Karpas-422 (cell line): Measurements from ENCODE around the gene DPP10. TPM values are rescaled to one million over a fixed set of nuclear protein-coding genes. Genes with fewer than 3 reads are reported as not detected.

ENCODE experiments used
- DNase-seq: peaks from one replicate; pipeline ENCODE4 v3.0.0-alpha.2; 2015
- H2AFZ ChIP-seq: fragments of 200-600 bp; sonication (generic); 2 replicates; pipeline ENCODE4 v1.6.1; 2014; ENCODE audit warnings: antibody characterized with exemption, low read length, mixed read lengths
- H3K27ac ChIP-seq: fragments of 200-600 bp; sonication (generic); 2 replicates; pipeline ENCODE4 v1.5.1; 2014; ENCODE audit warnings: mild to moderate bottlenecking, low read length, moderate library complexity
- H3K27me3 ChIP-seq: fragments of 200-600 bp; sonication (generic); 2 replicates; pipeline ENCODE4 v1.6.1; 2014; ENCODE audit warnings: low read length, mixed read lengths
- H3K36me3 ChIP-seq: fragments of 200-600 bp; sonication (generic); 2 replicates; pipeline ENCODE4 v1.6.1; 2014; ENCODE audit warnings: low read length, mixed read lengths; ENCODE audit not compliant: insufficient read depth
- H3K4me1 ChIP-seq: fragments of 200-600 bp; sonication (generic); 2 replicates; pipeline ENCODE4 v1.6.1; 2014; ENCODE audit warnings: mild to moderate bottlenecking, low read length, mixed read lengths
- H3K4me2 ChIP-seq: fragments of 200-600 bp; sonication (generic); 2 replicates; pipeline ENCODE4 v1.6.1; 2014; ENCODE audit warnings: low read length, low read depth, mild to moderate bottlenecking; ENCODE audit not compliant: poor library complexity, severe bottlenecking
- H3K4me3 ChIP-seq: fragments of 200-600 bp; sonication (generic); 2 replicates; pipeline ENCODE4 v1.5.1; 2014; ENCODE audit warnings: mild to moderate bottlenecking, antibody characterized with exemption, low read length, mixed read lengths
- H3K79me2 ChIP-seq: fragments of 200-600 bp; sonication (generic); 2 replicates; pipeline ENCODE4 v1.6.1; 2014; ENCODE audit warnings: mild to moderate bottlenecking, low read length, mixed read lengths
- H3K9ac ChIP-seq: fragments of 200-600 bp; sonication (generic); 2 replicates; pipeline ENCODE4 v1.6.0; 2014; ENCODE audit warnings: low read length
- H3K9me2 ChIP-seq: fragments of 200-600 bp; sonication (generic), shearing (Covaris generic); replicated peaks from 2 replicates; pipeline ENCODE4 v1.6.0; 2014; ENCODE audit warnings: mild to moderate bottlenecking, low read length, moderate library complexity; ENCODE audit not compliant: insufficient read depth
- H3K9me3 ChIP-seq: fragments of 300-700, 200-600 bp; sonication (generic); 2 replicates; pipeline ENCODE4 v1.6.1; 2014; ENCODE audit warnings: low read length, mixed read lengths
- H4K20me1 ChIP-seq: fragments of 200-600 bp; sonication (generic); 2 replicates; pipeline ENCODE4 v1.6.1; 2014; ENCODE audit warnings: mild to moderate bottlenecking, antibody characterized with exemption, low read length, low read depth; ENCODE audit not compliant: insufficient read depth
- total RNA-seq: library from RNA; depleted of rRNA; stranded (reverse); fragments of >200 nt; shearing (Covaris generic); gene quantifications from 2 replicates; pipeline ENCODE4 v1.2.3, GENCODE V29; 2014; ENCODE audit warnings: low replicate concordance

DPP10 gene
- total RNA-seq, 1 experiment from 2014 or later, result not detected

GRCh38 chr2:114569166-114569565 is 126.7 kb downstream of the DPP10 start:
- H3K9me3 ChIP-seq, result no peaks in the 10 kb centered on the region
- H3K4me1 ChIP-seq, result peaks cover 6% of the 10 kb centered on the region
- H3K27me3 ChIP-seq, result no peaks in the 10 kb centered on the region
- no peaks in the 10 kb centered on the region for H3K79me2 ChIP-seq
- H3K27ac ChIP-seq, result no peak overlapping the region
- DNase-seq, result no peak
- no peak overlapping the region for H3K9ac ChIP-seq
- no peak overlapping the region for H2AFZ ChIP-seq
- H3K9me2 ChIP-seq, result no peaks in the 10 kb centered on the region
- no peak overlapping the region for H3K4me2 ChIP-seq
- H4K20me1 ChIP-seq, result no peaks in the 10 kb centered on the region
- no peak overlapping the region for H3K4me3 ChIP-seq
- H3K36me3 ChIP-seq, result no peaks in the 10 kb centered on the region

- H3K9me2 ChIP-seq, result no peaks in the 10 kb centered on the region
- no peaks in the 10 kb centered on the region for H3K27me3 ChIP-seq
- no peaks in the 10 kb centered on the region for H3K4me1 ChIP-seq
- H3K27ac ChIP-seq, result no peak overlapping the region
- H4K20me1 ChIP-seq, result no peaks in the 10 kb centered on the region
- H2AFZ ChIP-seq, result no peak overlapping the region
- DNase-seq, result no peak
- H3K9ac ChIP-seq, result no peak overlapping the region
- H3K9me3 ChIP-seq, result no peaks in the 10 kb centered on the region
- no peak overlapping the region for H3K4me3 ChIP-seq
- H3K4me2 ChIP-seq, result no peak overlapping the region
- H3K79me2 ChIP-seq, result no peaks in the 10 kb centered on the region
- H3K36me3 ChIP-seq, result no peaks in the 10 kb centered on the region
Observed at GRCh38 chr2:114577657-114578056, 135.2 kb downstream of the DPP10 start.

- Histone ChIP-seq H3K4me1 (no peaks in the 10 kb centered on the region), H3K9ac (no peak overlapping the region), H3K27ac (no peak overlapping the region), H3K4me2 (no peak overlapping the region), H3K79me2 (no peaks in the 10 kb centered on the region), H3K27me3 (no peaks in the 10 kb centered on the region), H3K36me3 (no peaks in the 10 kb centered on the region), H3K9me2 (no peaks in the 10 kb centered on the region), H3K9me3 (no peaks in the 10 kb centered on the region), H4K20me1 (no peaks in the 10 kb centered on the region), H3K4me3 (no peak overlapping the region), H2AFZ (no peak overlapping the region)
- DNase-seq, result no peak
Observed at GRCh38 chr2:114579542-114579941, 137.1 kb downstream of the DPP10 start.

- no peaks in the 10 kb centered on the region for H4K20me1 ChIP-seq
- no peak overlapping the region for H3K4me3 ChIP-seq
- no peaks in the 10 kb centered on the region for H3K36me3 ChIP-seq
- no peaks in the 10 kb centered on the region for H3K27me3 ChIP-seq
- DNase-seq, result no peak
- H3K4me1 ChIP-seq, result no peaks in the 10 kb centered on the region
- no peaks in the 10 kb centered on the region for H3K9me2 ChIP-seq
- H3K9me3 ChIP-seq, result no peaks in the 10 kb centered on the region
- H3K4me2 ChIP-seq, result no peak overlapping the region
- no peak overlapping the region for H2AFZ ChIP-seq
- H3K79me2 ChIP-seq, result no peaks in the 10 kb centered on the region
- H3K27ac ChIP-seq, result no peak overlapping the region
- no peak overlapping the region for H3K9ac ChIP-seq
Observed at GRCh38 chr2:114580691-114581090, 138.2 kb downstream of the DPP10 start.

GRCh38 chr2:114598329-114598728 is 155.9 kb downstream of the DPP10 start:
- Histone ChIP-seq H3K79me2 (no peaks in the 10 kb centered on the region), H3K4me2 (no peak overlapping the region), H3K9me3 (no peaks in the 10 kb centered on the region), H2AFZ (no peak overlapping the region), H3K27ac (no peak overlapping the region), H3K9ac (no peak overlapping the region), H4K20me1 (no peaks in the 10 kb centered on the region), H3K36me3 (no peaks in the 10 kb centered on the region), H3K4me1 (no peaks in the 10 kb centered on the region), H3K4me3 (no peak overlapping the region), H3K27me3 (no peaks in the 10 kb centered on the region), H3K9me2 (no peaks in the 10 kb centered on the region)
- DNase-seq, result no peak

GRCh38 chr2:114609203-114609602 is 166.8 kb downstream of the DPP10 start:
- no peaks in the 10 kb centered on the region for H3K9me3 ChIP-seq

GRCh38 chr2:114609801-114610200 is 167.4 kb downstream of the DPP10 start:
- Histone ChIP-seq H3K79me2 (no peaks in the 10 kb centered on the region), H3K27me3 (no peaks in the 10 kb centered on the region), H3K36me3 (no peaks in the 10 kb centered on the region), H3K9me2 (no peaks in the 10 kb centered on the region), H3K9ac (no peak overlapping the region), H3K4me1 (no peaks in the 10 kb centered on the region), H3K9me3 (no peaks in the 10 kb centered on the region), H2AFZ (no peak overlapping the region), H3K4me2 (no peak overlapping the region), H4K20me1 (no peaks in the 10 kb centered on the region), H3K27ac (no peak overlapping the region), H3K4me3 (no peak overlapping the region)
- no peak for DNase-seq

More at GRCh38 chr2:114609203-114609602, 166.8 kb downstream of the DPP10 start:
- no peaks in the 10 kb centered on the region for H3K79me2 ChIP-seq
- H3K27ac ChIP-seq, result no peak overlapping the region
- no peak overlapping the region for H2AFZ ChIP-seq
- no peaks in the 10 kb centered on the region for H3K9me2 ChIP-seq
- no peaks in the 10 kb centered on the region for H3K27me3 ChIP-seq
- H3K9ac ChIP-seq, result no peak overlapping the region
- H3K36me3 ChIP-seq, result no peaks in the 10 kb centered on the region
- no peak for DNase-seq
- no peaks in the 10 kb centered on the region for H3K4me1 ChIP-seq
- no peak overlapping the region for H3K4me3 ChIP-seq
- no peak overlapping the region for H3K4me2 ChIP-seq
- H4K20me1 ChIP-seq, result no peaks in the 10 kb centered on the region

- H3K9me3 ChIP-seq, result no peaks in the 10 kb centered on the region
- H2AFZ ChIP-seq, result no peak overlapping the region
- no peak overlapping the region for H3K4me3 ChIP-seq
- no peak overlapping the region for H3K4me2 ChIP-seq
- DNase-seq, result no peak
- H3K9ac ChIP-seq, result no peak overlapping the region
- no peaks in the 10 kb centered on the region for H3K79me2 ChIP-seq
- no peaks in the 10 kb centered on the region for H4K20me1 ChIP-seq
- no peaks in the 10 kb centered on the region for H3K27me3 ChIP-seq
- H3K9me2 ChIP-seq, result no peaks in the 10 kb centered on the region
- no peaks in the 10 kb centered on the region for H3K36me3 ChIP-seq
- no peaks in the 10 kb centered on the region for H3K4me1 ChIP-seq
- H3K27ac ChIP-seq, result no peak overlapping the region
Observed at GRCh38 chr2:114610677-114611076, 168.2 kb downstream of the DPP10 start.

- Histone ChIP-seq H3K27ac (no peak overlapping the region), H3K4me1 (no peaks in the 10 kb centered on the region)
Observed at GRCh38 chr2:114614592-114614991, 172.2 kb downstream of the DPP10 start.

More at GRCh38 chr2:114614592-114614991, 172.2 kb downstream of the DPP10 start:
- Histone ChIP-seq H3K9me3 (no peaks in the 10 kb centered on the region), H3K9me2 (no peaks in the 10 kb centered on the region), H4K20me1 (no peaks in the 10 kb centered on the region), H3K79me2 (no peaks in the 10 kb centered on the region), H2AFZ (no peak overlapping the region), H3K27me3 (no peaks in the 10 kb centered on the region), H3K9ac (no peak overlapping the region), H3K4me3 (no peak overlapping the region), H3K36me3 (no peaks in the 10 kb centered on the region), H3K4me2 (no peak overlapping the region)
- no peak for DNase-seq
